SKM-1 (cell line): ENCODE data around the gene C9orf85.
"Not testable (repeated sequence)": the region's sequence is repeated elsewhere in the genome, so short reads cannot be mapped to it uniquely, and the experiment has no call there.

Experiments
- DNase-seq: peaks from one replicate; lab custom pipeline; 2025; ENCODE audit not compliant: unreplicated experiment; lab: John Stamatoyannopoulos, UW

C9orf85 gene

GRCh38 chr9:71937898-71938297 lies 26.5 kb downstream of the C9orf85 start:
- DNase-seq: no peak

- DNase-seq: no peak
Observed at GRCh38 chr9:71941060-71941568, 29.7 kb downstream of the C9orf85 start.

DNA sequence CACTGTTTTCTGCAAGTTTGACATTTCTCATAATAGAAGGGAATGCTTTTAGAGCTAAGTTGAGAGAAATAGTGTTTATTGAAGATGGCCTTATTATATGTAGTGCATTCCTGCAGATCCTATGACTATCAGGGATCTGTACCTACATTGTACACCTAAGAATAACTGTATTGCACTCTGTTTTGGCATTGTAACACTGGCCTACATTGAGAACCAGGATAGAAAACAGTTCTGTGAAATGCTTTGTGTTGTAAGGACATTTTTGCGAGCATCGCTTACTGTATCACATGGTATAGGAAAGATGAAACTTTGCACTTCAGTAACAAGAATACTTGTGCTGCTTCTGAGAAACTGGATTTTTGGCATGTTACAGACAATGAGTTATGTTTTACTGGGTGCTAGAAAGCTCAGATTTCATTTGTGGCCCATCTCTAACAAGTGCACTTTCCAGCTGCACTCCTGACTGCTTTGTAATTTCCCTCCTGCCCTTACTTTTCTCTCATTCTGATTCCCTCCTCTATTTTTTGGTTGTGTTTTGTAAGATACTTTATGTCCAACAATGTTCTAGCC lies 30.6 kb downstream of the C9orf85 start:
- DNase-seq: no peak

- no peak for DNase-seq
Observed at GRCh38 chr9:71944754-71945375, 33.4 kb downstream of the C9orf85 start.

GRCh38 chr9:71954652-71955051 lies 43.2 kb downstream of the C9orf85 start:
- DNase-seq: not testable (repeated sequence)

DNA sequence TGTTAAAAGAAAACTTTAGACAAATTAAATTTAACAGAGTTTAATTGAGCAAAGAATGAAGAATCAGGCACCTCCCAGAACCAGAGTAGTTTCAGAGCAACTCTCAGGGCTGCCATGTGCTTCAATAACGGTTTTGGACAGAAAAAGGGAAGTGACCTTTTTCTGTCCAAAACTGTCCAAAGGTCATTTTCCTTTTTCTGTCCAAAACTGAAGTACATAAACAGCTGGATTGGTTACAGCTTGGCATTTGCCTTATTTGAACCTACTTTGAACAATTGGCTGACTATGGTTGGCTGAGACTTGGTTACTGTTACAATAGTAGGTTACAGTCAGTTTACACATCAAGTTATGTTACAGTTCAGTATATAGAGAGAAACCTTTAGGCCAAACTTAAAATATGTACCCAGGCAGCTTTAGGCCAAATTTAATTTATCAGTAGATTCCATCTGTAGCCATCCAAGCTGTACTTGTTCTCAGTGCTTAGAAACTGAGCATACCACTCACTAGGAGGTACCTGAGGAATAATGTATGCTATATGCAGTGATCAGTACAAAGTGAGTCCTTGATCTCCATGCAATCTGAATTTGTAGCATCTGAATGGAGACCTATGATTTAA lies 44.0 kb downstream of the C9orf85 start:
- DNase-seq: no peak

GRCh38 chr9:71962328-71962727 lies 50.9 kb downstream of the C9orf85 start:
- DNase-seq: no peak

GRCh38 chr9:71963471-71963996 lies 52.1 kb downstream of the C9orf85 start:
- DNase-seq: not testable (repeated sequence)

- DNase-seq: no peak
Observed at GRCh38 chr9:71965403-71965802, 54.0 kb downstream of the C9orf85 start.

GRCh38 chr9:71966601-71967000 lies 55.2 kb downstream of the C9orf85 start:
- DNase-seq: no peak

GRCh38 chr9:71968541-71969090 lies 57.2 kb downstream of the C9orf85 start:
- no peak for DNase-seq

GRCh38 chr9:71975833-71976232 lies 64.4 kb downstream of the C9orf85 start:
- DNase-seq: no peak

DNA sequence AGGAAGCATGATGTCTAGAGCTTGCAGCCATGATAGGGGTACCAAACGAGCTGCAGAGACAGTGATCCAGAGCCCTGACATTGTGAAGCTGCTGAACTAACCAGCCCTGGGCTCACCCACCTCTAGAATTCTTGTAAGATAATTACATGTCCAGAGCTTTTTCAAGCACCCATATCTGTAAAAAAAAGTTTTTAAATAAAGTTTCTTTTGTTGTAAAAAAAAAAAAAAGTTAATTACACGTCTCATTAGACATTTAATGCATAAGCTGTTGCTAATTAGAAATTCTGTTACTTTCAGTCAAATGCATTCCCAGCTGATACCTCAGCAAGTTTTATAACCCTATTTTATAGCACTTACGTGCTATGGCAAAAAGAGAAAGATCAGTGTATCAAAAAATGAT lies 65.6 kb downstream of the C9orf85 start:
- no peak for DNase-seq

DNA sequence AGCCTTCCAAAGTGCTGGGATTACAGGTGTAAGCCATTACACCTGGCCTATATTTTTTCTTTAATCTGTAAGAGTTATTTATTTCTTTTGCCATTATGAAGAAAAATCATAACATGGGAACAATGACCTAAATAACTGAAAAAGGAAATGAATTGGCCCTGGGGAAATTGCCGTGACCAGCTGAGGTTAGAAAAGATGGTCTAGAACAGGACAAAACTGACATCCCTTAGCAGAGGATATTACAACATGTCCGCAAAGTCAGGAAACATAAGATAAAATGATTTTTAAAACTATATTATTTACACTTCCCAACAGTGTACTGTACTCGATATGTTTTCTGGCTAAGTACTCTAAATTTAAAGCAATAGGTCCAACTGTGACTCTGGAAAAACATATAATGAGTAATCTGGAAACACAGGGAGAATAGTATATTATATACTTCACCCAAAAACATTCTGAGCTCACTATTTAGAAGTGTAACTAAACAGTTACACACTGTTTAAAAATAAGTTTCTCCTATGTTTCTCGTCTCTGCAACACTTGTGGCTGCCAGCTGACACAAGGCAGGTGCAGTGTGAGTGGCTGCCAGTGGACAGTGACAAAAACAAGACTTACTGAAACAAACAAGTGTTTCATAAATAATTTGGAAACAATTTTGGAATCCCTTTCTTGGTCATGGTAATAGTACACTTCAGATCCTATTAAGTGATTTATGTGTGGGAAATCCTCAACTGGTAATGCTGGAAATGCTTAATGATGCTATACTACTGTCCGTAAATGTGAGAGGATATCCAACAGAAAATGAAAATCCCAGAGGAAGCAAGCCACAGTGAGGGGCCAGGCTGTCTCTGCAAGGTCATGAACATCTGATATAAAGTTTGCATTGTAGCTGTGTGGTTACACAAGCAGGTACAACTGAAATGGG lies 69.1 kb downstream of the C9orf85 start:
- DNase-seq: no peak

DNA sequence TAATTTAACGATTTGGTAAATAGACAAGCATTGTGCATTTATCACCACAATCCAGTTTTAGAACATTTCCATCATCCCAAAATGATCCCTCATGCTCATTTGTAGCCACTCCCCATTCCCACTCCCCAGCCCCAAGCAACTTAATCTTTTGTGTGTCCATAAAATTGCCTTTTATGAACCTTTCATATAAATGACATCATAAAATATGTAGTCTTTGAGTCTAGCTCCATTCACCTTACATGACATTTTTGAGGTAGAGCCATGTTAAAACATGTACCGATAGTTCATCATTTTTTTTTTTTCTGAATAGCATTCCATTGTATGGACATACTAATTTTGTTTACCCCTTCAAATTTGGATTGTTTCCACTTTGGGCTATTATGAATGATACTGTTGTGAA lies 70.5 kb downstream of the C9orf85 start:
- no peak for DNase-seq

DNA sequence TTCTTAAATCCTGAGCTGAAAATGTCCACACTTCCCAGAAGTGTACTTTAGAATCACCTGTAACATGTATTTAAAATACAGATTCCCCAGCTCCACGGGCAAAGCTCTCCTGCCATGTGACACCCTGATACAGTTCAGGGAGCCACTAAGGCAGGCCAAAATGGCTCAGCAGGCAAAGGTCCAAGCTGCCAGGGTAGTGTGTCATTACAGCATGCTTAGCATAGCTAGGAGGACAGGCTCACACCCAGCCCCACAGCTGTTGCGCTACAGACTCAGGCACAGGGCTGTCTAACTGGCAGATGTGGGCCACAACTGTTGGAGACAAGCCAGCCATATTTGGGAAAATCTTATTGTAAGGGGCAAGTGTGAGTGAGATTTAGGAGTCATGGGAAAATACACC lies 73.0 kb downstream of the C9orf85 start:
- no peak for DNase-seq

GRCh38 chr9:71984831-71985281 lies 73.4 kb downstream of the C9orf85 start:
- no peak for DNase-seq

DNA sequence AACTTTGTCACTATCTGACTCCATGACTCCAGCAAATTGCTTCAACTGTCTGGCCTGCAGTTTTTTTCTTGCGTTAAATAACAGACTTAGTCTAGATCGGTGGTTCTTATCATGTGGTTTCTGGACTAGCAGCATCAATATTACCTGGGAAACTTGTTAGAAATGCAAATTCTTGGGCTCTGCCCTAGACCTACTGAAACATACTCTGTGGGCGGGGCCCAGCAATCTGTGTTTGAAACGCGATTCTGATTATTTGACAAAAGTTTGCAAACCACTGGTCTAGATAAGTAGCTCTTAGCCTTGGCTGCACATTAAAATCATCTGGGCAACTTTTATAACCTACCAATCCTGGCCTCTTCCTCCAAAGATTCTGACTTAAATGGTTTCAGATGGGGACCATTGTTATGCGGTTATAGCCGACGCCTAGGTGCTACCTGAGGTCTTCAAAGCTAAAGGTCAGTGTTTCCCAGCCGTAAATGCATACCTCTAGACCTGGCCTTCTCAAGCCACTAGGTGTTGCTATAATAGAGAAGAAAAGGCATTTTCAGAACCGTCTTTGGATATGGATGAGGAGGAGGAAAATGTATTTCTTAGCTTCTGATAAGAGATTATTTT lies 74.0 kb downstream of the C9orf85 start:
- DNase-seq: no peak

DNA sequence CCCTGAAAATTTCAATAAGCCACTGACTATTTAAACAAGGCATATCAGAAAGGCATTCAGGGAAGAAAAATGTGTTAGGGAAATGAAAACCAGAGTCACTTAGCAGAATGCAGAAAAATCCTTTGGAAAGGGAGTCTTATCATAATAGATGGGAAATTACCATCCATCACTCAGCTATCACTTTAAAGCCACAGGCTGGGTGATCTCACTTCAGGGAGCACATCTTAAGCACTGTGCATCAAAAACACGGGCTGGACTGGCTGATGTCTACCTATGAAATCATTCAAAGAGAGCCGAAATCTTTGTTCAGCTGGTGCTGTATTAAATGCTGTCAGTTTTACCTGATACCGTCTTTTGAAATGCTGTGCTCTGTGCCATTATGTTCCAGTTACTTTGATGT lies 75.5 kb downstream of the C9orf85 start:
- no peak for DNase-seq
